K562 (cell line): ENCODE measurements around the gene ARMH1. TPM values are rescaled to one million over a fixed set of nuclear protein-coding genes. Genes with fewer than 3 reads are reported as not detected.
"Not testable (repeated sequence)": the region's sequence is repeated elsewhere in the genome, so short reads cannot be mapped to it uniquely, and the experiment has no call there.

Source experiments
- ATAC-seq: fragments of 200-7000 bp; cut with Tn5 transposase; 3 replicates; pipeline ENCODE4 v1.9.1; 2020; ENCODE audit warnings: moderate library complexity
- BruUV-seq: library from RNA; stranded (reverse); fragments of 400-500 nt; replicated peaks from 2 replicates; lab custom pipeline; 2021; lab: Mats Ljungman, UMichigan
- CTCF ChIA-PET: fragments of 300-600 bp; formaldehyde crosslinking; extraction: SDS; loops from one replicate; lab custom pipeline; 2021; ENCODE audit warnings: low intra/inter-chr PET ratio; lab: Yijun Ruan, JAX
- POLR2A ChIA-PET: fragments of 300-600, 350-650 bp; sonication (Branson Sonifier 250); formaldehyde crosslinking; extraction: SDS; loops from one replicate; lab custom pipeline; 2021; ENCODE audit warnings: antibody characterized with exemption, inconsistent platforms; lab: Yijun Ruan, JAX
- DNase-seq, 4 experiments: peaks; one replicate each; pipeline versions ENCODE4 v3.0.0 to v3.0.0-alpha.2; 2011 to 2018; ENCODE audit warnings: low spot score in 3 of 4, mixed read lengths in 3 of 4; ENCODE audit errors: extremely low read depth in 1 of 4
- FAIRE-seq: peaks from 2 replicates; lab custom pipeline; 2011; peaks lifted over from hg19 to GRCh38; lab: Jason Lieb, UNC
- H2AFZ ChIP-seq: 2 replicates; pipeline ENCODE4 v1.6.0; 2011; ENCODE audit warnings: low read depth, low read length, control low read depth, inconsistent platforms
- H3K27ac ChIP-seq: fragments of 200-600 bp; 3 replicates; pipeline ENCODE4 v1.8.0; 2011; ENCODE audit warnings: low read depth, mild to moderate bottlenecking, control low read depth, inconsistent platforms, low read length, moderate library complexity, mixed read lengths; ENCODE audit errors: extremely low read depth
- H3K27me3 ChIP-seq, 2 experiments: fragments of 300-600 bp in 1 of 2; 2 replicates in 1 of 2; 3 replicates in 1 of 2; pipeline versions ENCODE4 v1.6.0 to v1.8.0; 2011; ENCODE audit warnings: inconsistent platforms in 2 of 2, low read length in 2 of 2, mild to moderate bottlenecking in 1 of 2, mixed read lengths in 1 of 2, moderate library complexity in 1 of 2; ENCODE audit not compliant: control insufficient read depth in 2 of 2, insufficient read depth in 2 of 2
- H3K36me3 ChIP-seq: fragments of 300-600 bp; 3 replicates; pipeline ENCODE4 v1.8.0; 2011; ENCODE audit warnings: mild to moderate bottlenecking, low read length, inconsistent platforms; ENCODE audit not compliant: control insufficient read depth, insufficient read depth
- H3K4me1 ChIP-seq, 2 experiments: fragments of 200-600 bp in 1 of 2; replicated peaks in 1 of 2; 2 replicates in 1 of 2; 3 replicates in 1 of 2; pipeline versions ENCODE4 v1.5.1 to v1.8.0; 2011; ENCODE audit warnings: inconsistent platforms in 2 of 2, low read length in 2 of 2, mild to moderate bottlenecking in 1 of 2, mixed read lengths in 1 of 2, moderate library complexity in 1 of 2; ENCODE audit not compliant: control insufficient read depth in 2 of 2, insufficient read depth in 2 of 2
- H3K4me2 ChIP-seq: 2 replicates; pipeline ENCODE4 v1.6.1; 2011; ENCODE audit warnings: low read length, control low read depth, inconsistent platforms, mixed read lengths; ENCODE audit not compliant: insufficient read depth
- H3K4me3 ChIP-seq: fragments of 200-600 bp; sonication (generic), shearing (Covaris generic); 2 replicates; pipeline ENCODE4 v1.5.1; 2016; ENCODE audit warnings: control low read depth, inconsistent platforms
- H3K79me2 ChIP-seq: fragments of 200-600 bp; 3 replicates; pipeline ENCODE4 v1.8.0; 2011; ENCODE audit warnings: low read length, inconsistent platforms; ENCODE audit not compliant: control insufficient read depth, insufficient read depth
- H3K9ac ChIP-seq, 2 experiments: 2 replicates each; pipeline versions ENCODE4 v1.6.0 to v1.6.1; 2011; ENCODE audit warnings: low read depth in 2 of 2, low read length in 2 of 2, control low read depth in 1 of 2, inconsistent platforms in 1 of 2, mild to moderate bottlenecking in 1 of 2, mixed read lengths in 1 of 2; ENCODE audit not compliant: insufficient read depth in 1 of 2
- H3K9me1 ChIP-seq: one replicate; pipeline ENCODE4 v1.6.0; 2011; ENCODE audit warnings: inconsistent platforms, mild to moderate bottlenecking, low read length, moderate library complexity; ENCODE audit not compliant: control insufficient read depth, insufficient read depth
- H3K9me3 ChIP-seq: replicated peaks from 2 replicates; pipeline ENCODE4 v1.5.1; 2011; ENCODE audit warnings: low read depth, low read length, inconsistent platforms; ENCODE audit not compliant: control insufficient read depth, insufficient read depth
- H4K20me1 ChIP-seq: replicated peaks from 2 replicates; pipeline ENCODE4 v1.6.1; 2011; ENCODE audit warnings: low read length, inconsistent platforms, mixed read lengths; ENCODE audit not compliant: control insufficient read depth, insufficient read depth
- CHCHD3 ChIP-seq: fragments of 250-450 bp; sonication (Bioruptor Pico); IDR thresholded peaks from 2 replicates; pipeline ENCODE4 v2.1.2; 2022; ENCODE audit warnings: mild to moderate bottlenecking
- HBP1 ChIP-seq: fragments of 450-650 bp; formaldehyde crosslinking; IDR thresholded peaks from 2 replicates; pipeline ENCODE4 v1.4.0; 2022; ENCODE audit warnings: missing genetic modification characterization
- HNRNPH1 ChIP-seq: fragments of 200-400 bp; formaldehyde crosslinking; optimal IDR thresholded peaks from 2 replicates; pipeline ENCODE3; 2017; ENCODE audit warnings: low read depth, mild to moderate bottlenecking, low read length, moderate library complexity
- KLF10 ChIP-seq: fragments of 250-450 bp; sonication (Bioruptor Pico); IDR thresholded peaks from 2 replicates; pipeline ENCODE4 v1.6.1; 2021; ENCODE audit warnings: matching md5 sums
- RBBP5 ChIP-seq: fragments of 200-600 bp; sonication (generic); IDR thresholded peaks from 2 replicates; pipeline ENCODE4 v1.6.1; 2012; ENCODE audit warnings: borderline replicate concordance, mild to moderate bottlenecking, low read length, control low read depth, inconsistent platforms; ENCODE audit not compliant: insufficient read depth, poor library complexity, severe bottlenecking
- SRSF3 ChIP-seq: fragments of 200-400 bp; formaldehyde crosslinking; IDR thresholded peaks from 2 replicates; pipeline ENCODE4 v1.6.1; 2016; ENCODE audit warnings: mild to moderate bottlenecking, low read length, moderate library complexity; ENCODE audit not compliant: insufficient read depth
- TCF15 ChIP-seq: fragments of 250-450 bp; sonication (Bioruptor Pico); IDR thresholded peaks from 2 replicates; pipeline ENCODE4 v1.8.0; 2022; ENCODE audit warnings: moderate library complexity, mild to moderate bottlenecking, inconsistent platforms
- ZNF121 ChIP-seq: sonication (generic); formaldehyde crosslinking; conservative IDR thresholded peaks from 2 replicates; pipeline ENCODE4 v1.8.0; 2022; ENCODE audit warnings: missing genetic modification reagents
- ZNF766 ChIP-seq: fragments of 200-800 bp; sonication (Bioruptor generic); conservative IDR thresholded peaks from 2 replicates; pipeline ENCODE4 v1.6.1; 2016; ENCODE audit warnings: missing genetic modification characterization, missing compliant biosample characterization
- whole genome bisulfite sequencing: fragments of 100-300 bp; shearing (Covaris generic); methylation state at CpG from one replicate; pipeline ENCODE4 v1.1.6; 2016; ENCODE audit warnings: low coverage, mixed read lengths; ENCODE audit not compliant: insufficient coverage; ENCODE audit errors: missing lambda C conversion rate; 5-methylcytosine and 5-hydroxymethylcytosine counted together
- in situ Hi-C: fragments of 300-500 bp; cut with MboI; formaldehyde crosslinking; loops from 4 replicates; pipeline ENCODE4 v1.15.0; 2018; ENCODE audit warnings: inconsistent platforms, mixed read lengths
- intact Hi-C: fragments of 100-400 bp; cut with micrococcal nuclease; formaldehyde crosslinking; loops from 2 replicates; pipeline ENCODE4 v1.14.2; 2022
- polyA plus RNA-seq, 8 experiments: library from polyadenylated mRNA; depleted of rRNA in 4 of 8; stranded (reverse) in 5 of 8; unstranded in 3 of 8; fragments of >200 nt; fragmentation: Nextera tagmentation in 2 of 8; fragmentation: Illumina TruSeq in 1 of 8; extraction: Ambion mirVana in 2 of 8; extraction: Trizol in 1 of 8; gene quantifications; 2 replicates each; pipeline versions ENCODE4 v1.2.1 to v1.2.3, GENCODE V29; 2011 to 2014; ENCODE audit warnings: inconsistent platforms in 1 of 8, missing spikeins in 1 of 8
- total RNA-seq, 7 experiments: library from RNA; depleted of rRNA in 6 of 7; stranded (reverse); fragments of >200 nt in 6 of 7; fragmentation: Illumina TruSeq in 2 of 7; extraction: Trizol in 2 of 7; gene quantifications; 2 replicates each; pipeline versions ENCODE4 v1.2.1 to v1.2.3, GENCODE V29; 2011 to 2021; ENCODE audit warnings: low replicate concordance in 1 of 7

Gene ARMH1
- total and polyA plus RNA-seq, 9 of the 15 experiments (the other 6 are each of a cell fraction or from before 2014, with no cell fraction given) = 0.41 TPM; not detected in 8

- peak; percentile 21; the same call in 1 of the 2 replicates for TF ChIP-seq ZNF121 (CRISPR knock-in tag)
- FAIRE-seq, BruUV-seq, H3K4me1 ChIP-seq, H3K36me3 ChIP-seq, H3K27me3 ChIP-seq, POLR2A ChIA-PET, H3K4me3 ChIP-seq, H3K79me2 ChIP-seq, H2AFZ ChIP-seq, in situ Hi-C loops, H3K27ac ChIP-seq, H3K4me2 ChIP-seq, H4K20me1 ChIP-seq, H3K9ac ChIP-seq, DNase-seq, CTCF ChIA-PET, intact Hi-C loops, H3K9me3 ChIP-seq, ATAC-seq, H3K9me1 ChIP-seq: not testable (repeated sequence)
- WGBS = 46% methylated on average over 1 of the region's 1 CpG
Measured at GRCh38 chr1:44666719-44667118, 7.8 kb upstream of the ARMH1 start.

GRCh38 chr1:44670751-44671640, 3.5 kb upstream of the ARMH1 start:
- Histone ChIP-seq H3K4me3 (no peak overlapping the region), H4K20me1 (no peaks in the 10 kb centered on the region), H3K9me3 (no peaks in the 10 kb centered on the region), H2AFZ (no peak overlapping the region), H3K36me3 (no peaks in the 10 kb centered on the region), H3K79me2 (no peaks in the 10 kb centered on the region), H3K9me1 (peaks cover 4% of the 10 kb centered on the region), H3K27me3 (no peaks in the 10 kb centered on the region), H3K4me2 (no peak overlapping the region), H3K9ac (peak overlapping the region in 1 of 2 experiments; percentile 54; a peak in 1 of 4 replicates), H3K4me1 (peaks cover 21 to 23% of the 10 kb centered on the region in 2 experiments), H3K27ac (no peak overlapping the region)
- no TSS peak for BruUV-seq
- ChIA-PET CTCF (no interaction called here), POLR2A (interaction anchor here (0.5 to 3.0 kb wide), 3 partner anchors 24 to 90 kb away, joined by 3 to 11 read pairs (median 5); no protein-coding TSS in a partner anchor)
- no peak for ATAC-seq
- no peak for DNase-seq
- in situ Hi-C loops = no loop called here
- intact Hi-C loops = no loop called here
- no peak for FAIRE-seq
- 50% methylated on average over 10 of the region's 10 CpGs for WGBS
- no peak for TF ChIP-seq RBBP5
- TF ChIP-seq HNRNPH1 = no peak
- TF ChIP-seq ZNF766 (CRISPR knock-in tag) = no peak
- TF ChIP-seq TCF15 (CRISPR knock-in tag) = no peak
- no peak for TF ChIP-seq SRSF3
- TF ChIP-seq KLF10 = no peak
- TF ChIP-seq HBP1 (CRISPR knock-in tag) = no peak
- TF ChIP-seq CHCHD3 (CRISPR knock-in tag) = no peak
